ENCODE results near the gene TBC1D9B.

DNA sequence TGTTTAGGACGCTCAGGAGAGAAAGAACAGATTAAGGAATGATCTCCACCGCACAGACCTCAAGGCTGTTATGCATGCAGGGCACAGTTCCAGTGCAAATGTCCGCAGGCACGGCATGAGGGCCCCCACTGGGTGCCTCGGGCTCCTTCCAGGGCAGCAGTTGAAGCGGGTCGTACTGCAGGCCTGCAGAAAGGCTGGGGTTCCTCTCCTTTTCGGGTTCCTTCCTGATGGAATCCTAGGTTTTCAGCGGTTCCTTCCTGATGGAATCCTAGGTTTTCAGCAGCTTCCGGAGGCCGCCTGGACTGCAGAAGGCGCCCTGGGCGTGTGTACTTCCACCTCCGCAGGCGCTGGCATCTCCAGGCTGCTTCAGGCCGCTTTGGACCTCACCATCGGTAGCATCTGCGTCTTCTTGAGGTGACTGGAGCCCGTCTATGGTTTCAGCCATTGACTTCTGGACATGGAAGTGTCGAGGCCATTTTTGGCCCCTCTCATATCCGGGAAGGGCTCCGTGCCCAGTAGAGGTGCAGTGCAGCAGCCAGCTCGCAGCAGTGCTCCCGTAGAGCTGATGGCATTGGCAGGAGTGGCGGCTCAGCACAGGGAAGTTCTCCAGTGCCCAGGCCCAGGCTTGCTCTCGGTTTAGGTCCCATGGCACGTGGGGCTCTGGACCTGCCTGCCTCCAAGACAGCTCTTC, 95.4 kb downstream of the TBC1D9B start:
- TF ChIP-seq, protein P1, sequence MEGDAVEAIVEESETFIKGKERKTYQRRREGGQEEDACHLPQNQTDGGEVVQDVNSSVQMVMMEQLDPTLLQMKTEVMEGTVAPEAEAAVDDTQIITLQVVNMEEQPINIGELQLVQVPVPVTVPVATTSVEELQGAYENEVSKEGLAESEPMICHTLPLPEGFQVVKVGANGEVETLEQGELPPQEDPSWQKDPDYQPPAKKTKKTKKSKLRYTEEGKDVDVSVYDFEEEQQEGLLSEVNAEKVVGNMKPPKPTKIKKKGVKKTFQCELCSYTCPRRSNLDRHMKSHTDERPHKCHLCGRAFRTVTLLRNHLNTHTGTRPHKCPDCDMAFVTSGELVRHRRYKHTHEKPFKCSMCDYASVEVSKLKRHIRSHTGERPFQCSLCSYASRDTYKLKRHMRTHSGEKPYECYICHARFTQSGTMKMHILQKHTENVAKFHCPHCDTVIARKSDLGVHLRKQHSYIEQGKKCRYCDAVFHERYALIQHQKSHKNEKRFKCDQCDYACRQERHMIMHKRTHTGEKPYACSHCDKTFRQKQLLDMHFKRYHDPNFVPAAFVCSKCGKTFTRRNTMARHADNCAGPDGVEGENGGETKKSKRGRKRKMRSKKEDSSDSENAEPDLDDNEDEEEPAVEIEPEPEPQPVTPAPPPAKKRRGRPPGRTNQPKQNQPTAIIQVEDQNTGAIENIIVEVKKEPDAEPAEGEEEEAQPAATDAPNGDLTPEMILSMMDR (IDR thresholded peaks at IDR 0.05; ENCODE audit: borderline replicate concordance, extremely low read depth, low read length, poor library complexity, severe bottlenecking) = no peak
- TF ChIP-seq EZH2 (IDR thresholded peaks at IDR 0.05; ENCODE audit: borderline replicate concordance, low read depth, low read length, severe bottlenecking) = no peak
